CD4-positive, CD25-positive, alpha-beta regulatory T cell (primary cell): Measurements from ENCODE around the gene USPL1. TPM values are rescaled to one million over a fixed set of nuclear protein-coding genes. Genes with fewer than 3 reads are reported as not detected.

ENCODE experiments used
- ATAC-seq, 2 donors: fragments of 150-1000 bp; cut with Tn5 transposase; one replicate each; pipeline ENCODE4 v1.10.0; 2021; ENCODE audit warnings: low read depth in 2 of 2, moderate number of reproducible peaks in 2 of 2, moderate library complexity in 1 of 2
- DNase-seq, 3 donors: peaks; one replicate each; pipeline versions ENCODE4 v3.0.0 to v3.0.0-alpha.2; 2012 to 2022; ENCODE audit warnings: mixed read lengths in 1 of 3
- H3K27ac ChIP-seq: one replicate; pipeline ENCODE4 v1.7.0; 2013; ENCODE audit warnings: mild to moderate bottlenecking, low read length; ENCODE audit not compliant: insufficient read depth, poor library complexity, severe bottlenecking
- H3K27me3 ChIP-seq: one replicate; pipeline ENCODE4 v1.7.0; 2013; ENCODE audit warnings: low read length; ENCODE audit not compliant: control insufficient read depth, insufficient read depth
- H3K36me3 ChIP-seq: one replicate; pipeline ENCODE4 v1.7.0; 2013; ENCODE audit warnings: mild to moderate bottlenecking, low read length, moderate library complexity; ENCODE audit not compliant: control insufficient read depth, insufficient read depth
- H3K4me1 ChIP-seq: 2 replicates; pipeline ENCODE4 v1.7.0; 2013; ENCODE audit warnings: mild to moderate bottlenecking, low read length; ENCODE audit not compliant: insufficient read depth, control insufficient read depth, poor library complexity, severe bottlenecking
- H3K4me3 ChIP-seq: one replicate; pipeline ENCODE4 v1.7.0; 2013; ENCODE audit warnings: low read depth, mild to moderate bottlenecking, low read length, moderate library complexity
- H3K9me3 ChIP-seq, 2 experiments: 1 replicate in 1 of 2; 2 replicates in 1 of 2; pipeline ENCODE4 v1.7.0; 2013; ENCODE audit warnings: low read length in 2 of 2, mild to moderate bottlenecking in 1 of 2, moderate library complexity in 1 of 2; ENCODE audit not compliant: control insufficient read depth in 2 of 2
- H3K27ac Mint-ChIP-seq, 3 donors: one replicate each; pipeline ENCODE4 v1.8.0; 2020 to 2022; ENCODE audit warnings: mild to moderate bottlenecking in 3 of 3, mixed read lengths in 3 of 3, moderate library complexity in 2 of 3
- H3K27me3 Mint-ChIP-seq: one replicate; pipeline ENCODE4 v1.8.0; 2022; ENCODE audit warnings: mild to moderate bottlenecking, mixed read lengths
- H3K36me3 Mint-ChIP-seq: one replicate; pipeline ENCODE4 v1.8.0; 2020; ENCODE audit warnings: mixed read lengths
- H3K4me1 Mint-ChIP-seq, 4 donors: one replicate each; pipeline ENCODE4 v1.8.0; 2020 to 2022; ENCODE audit warnings: mixed read lengths in 4 of 4, mild to moderate bottlenecking in 1 of 4
- H3K4me3 Mint-ChIP-seq, 4 donors: one replicate each; pipeline ENCODE4 v1.8.0; 2020 to 2022; ENCODE audit warnings: mild to moderate bottlenecking in 4 of 4, mixed read lengths in 4 of 4, moderate library complexity in 3 of 4
- H3K9me3 Mint-ChIP-seq, 7 donors: one replicate each; pipeline ENCODE4 v1.8.0; 2020 to 2022; ENCODE audit warnings: mixed read lengths in 7 of 7, mild to moderate bottlenecking in 3 of 7, moderate library complexity in 2 of 7
- polyA plus RNA-seq, 4 donors: library from polyadenylated mRNA; unstranded; fragments of 300-500 nt; fragmentation: Illumina TruSeq; gene quantifications; one replicate each; pipeline ENCODE4 v1.2.3, GENCODE V29; 2021
- total RNA-seq: library from RNA; stranded (reverse); gene quantifications from one replicate; pipeline ENCODE4 v1.2.3, GENCODE V29; 2022

Gene USPL1
- total and polyA plus RNA-seq, 5 donors from 2014 or later: 11.9 to 37.2 (median 17.9) TPM

GRCh38 chr13:30700364-30700763 lies 82.6 kb downstream of the USPL1 start:
- peaks cover 6% of the 10 kb centered on the region for H3K27me3 ChIP-seq
- H3K9me3 ChIP-seq: no peaks in the 10 kb centered on the region
- H3K27me3 Mint-ChIP-seq: peaks cover 47% of the 10 kb centered on the region
- no peak for ATAC-seq
- H3K4me3 Mint-ChIP-seq: no peak overlapping the region
- H3K4me1 ChIP-seq: peaks cover 4% of the 10 kb centered on the region
- H3K4me3 ChIP-seq: no peak overlapping the region
- H3K27ac ChIP-seq: no peak overlapping the region
- H3K9me3 Mint-ChIP-seq: no peaks in the 10 kb centered on the region
- H3K36me3 ChIP-seq: no peaks in the 10 kb centered on the region
- DNase-seq: no peak
- H3K4me1 Mint-ChIP-seq: peaks cover 0 to 19% (median 13%) of the 10 kb centered on the region in 4 donors
- no peaks in the 10 kb centered on the region for H3K36me3 Mint-ChIP-seq
- H3K27ac Mint-ChIP-seq: no peak overlapping the region

GRCh38 chr13:30702006-30702405 lies 84.3 kb downstream of the USPL1 start:
- ATAC-seq: no peak
- Mint-ChIP-seq H3K27me3 (peaks cover 37% of the 10 kb centered on the region), H3K27ac (no peak overlapping the region), H3K4me1 (peaks cover 0 to 5% (median 4%) of the 10 kb centered on the region in 4 donors), H3K9me3 (no peaks in the 10 kb centered on the region), H3K4me3 (no peak overlapping the region), H3K36me3 (no peaks in the 10 kb centered on the region)
- no peaks in the 10 kb centered on the region for H3K36me3 ChIP-seq
- H3K4me3 ChIP-seq: no peak overlapping the region
- peaks cover 5% of the 10 kb centered on the region for H3K27me3 ChIP-seq
- peak in 1 of 3 donors; percentile 16 for DNase-seq
- H3K27ac ChIP-seq: no peak overlapping the region
- no peaks in the 10 kb centered on the region for H3K9me3 ChIP-seq
- no peaks in the 10 kb centered on the region for H3K4me1 ChIP-seq

- Mint-ChIP-seq H3K27me3 (peaks cover 30% of the 10 kb centered on the region), H3K4me1 (peaks cover 0 to 5% (median 3%) of the 10 kb centered on the region in 4 donors), H3K4me3 (no peak overlapping the region), H3K36me3 (no peaks in the 10 kb centered on the region), H3K27ac (no peak overlapping the region), H3K9me3 (no peaks in the 10 kb centered on the region)
- Histone ChIP-seq H3K27me3 (peaks cover 4% of the 10 kb centered on the region), H3K4me3 (no peak overlapping the region), H3K4me1 (no peaks in the 10 kb centered on the region), H3K27ac (no peak overlapping the region), H3K36me3 (no peaks in the 10 kb centered on the region), H3K9me3 (no peaks in the 10 kb centered on the region)
- DNase-seq (no peak), ATAC-seq (no peak)
Observed at GRCh38 chr13:30704596-30704995, 86.9 kb downstream of the USPL1 start.

- no peaks in the 10 kb centered on the region for H3K9me3 Mint-ChIP-seq
- H3K27ac ChIP-seq: no peak overlapping the region
- no peaks in the 10 kb centered on the region for H3K36me3 ChIP-seq
- H3K27ac Mint-ChIP-seq: no peak overlapping the region
- H3K4me3 ChIP-seq: no peak overlapping the region
- no peak for ATAC-seq
- peaks cover 4% of the 10 kb centered on the region for H3K27me3 ChIP-seq
- peaks cover 24% of the 10 kb centered on the region for H3K27me3 Mint-ChIP-seq
- DNase-seq: no peak
- H3K4me1 Mint-ChIP-seq: peaks cover 0 to 3% (median under 1%) of the 10 kb centered on the region in 4 donors
- H3K9me3 ChIP-seq: no peaks in the 10 kb centered on the region
- no peaks in the 10 kb centered on the region for H3K4me1 ChIP-seq
- no peaks in the 10 kb centered on the region for H3K36me3 Mint-ChIP-seq
- no peak overlapping the region for H3K4me3 Mint-ChIP-seq
Observed at GRCh38 chr13:30705680-30706079, 88.0 kb downstream of the USPL1 start.

GRCh38 chr13:30708541-30708940 lies 90.8 kb downstream of the USPL1 start:
- Histone ChIP-seq H3K27ac (no peak overlapping the region), H3K4me3 (no peak overlapping the region), H3K27me3 (no peaks in the 10 kb centered on the region), H3K9me3 (no peaks in the 10 kb centered on the region), H3K4me1 (no peaks in the 10 kb centered on the region), H3K36me3 (no peaks in the 10 kb centered on the region)
- H3K27ac Mint-ChIP-seq: no peak overlapping the region
- ATAC-seq (no peak), DNase-seq (no peak)
- H3K27me3 Mint-ChIP-seq: peaks cover 9% of the 10 kb centered on the region
- H3K4me3 Mint-ChIP-seq: no peak overlapping the region
- no peaks in the 10 kb centered on the region for H3K4me1 Mint-ChIP-seq
- H3K36me3 Mint-ChIP-seq: no peaks in the 10 kb centered on the region
- no peaks in the 10 kb centered on the region for H3K9me3 Mint-ChIP-seq

Other genes with a start within 250 kb of the USPL1 start
- gene UBE2L5, start 195.4 kb upstream of the USPL1 start, total RNA-seq: not detected
- gene UBE2L5, start 195.4 kb upstream of the USPL1 start, polyA plus RNA-seq: not detected
- 363 TPM for gene HMGB1, start 152.0 kb upstream of the USPL1 start, total RNA-seq
- gene HMGB1, start 152.0 kb upstream of the USPL1 start, polyA plus RNA-seq: 100 to 1,000 TPM; 639 to 723 (median 666) TPM
- gene ALOX5AP, start 117.6 kb downstream of the USPL1 start, total RNA-seq: 80.4 TPM
- gene ALOX5AP, start 117.6 kb downstream of the USPL1 start, polyA plus RNA-seq: 100 to 1,000 TPM; 299 to 544 (median 380) TPM